MG63 (cell line): ENCODE measurements around the gene PXYLP1. TPM values are rescaled to one million over a fixed set of nuclear protein-coding genes. Genes with fewer than 3 reads are reported as not detected.
"Not testable (repeated sequence)": the region's sequence is repeated elsewhere in the genome, so short reads cannot be mapped to it uniquely, and the experiment has no call there.

Experiments used
- DNase-seq: peaks from one replicate; pipeline ENCODE4 v3.0.0-alpha.2; 2020
- H3K27me3 ChIP-seq: fragments of 250-450 bp; sonication (Bioruptor Pico); 2 replicates; pipeline ENCODE4 v1.5.1; 2020; ENCODE audit warnings: mild to moderate bottlenecking, moderate library complexity
- H3K36me3 ChIP-seq: fragments of 250-450 bp; sonication (Bioruptor Pico); 2 replicates; pipeline ENCODE4 v1.5.1; 2020; ENCODE audit warnings: mild to moderate bottlenecking, moderate library complexity
- H3K4me3 ChIP-seq: fragments of 250-450 bp; sonication (Bioruptor Pico); 2 replicates; pipeline ENCODE4 v1.5.1; 2020; ENCODE audit warnings: mild to moderate bottlenecking, moderate library complexity
- H3K9me3 ChIP-seq: fragments of 250-450 bp; sonication (Bioruptor Pico); 2 replicates; pipeline ENCODE4 v1.5.1; 2020; ENCODE audit warnings: mild to moderate bottlenecking, moderate library complexity
- total RNA-seq: library from RNA; depleted of rRNA; stranded (reverse); fragments of >200 nt; shearing (Covaris generic); gene quantifications from 2 replicates; pipeline ENCODE4 v1.2.3, GENCODE V29; 2014; ENCODE audit warnings: low replicate concordance; rRNA removed

Gene PXYLP1
- 39.1 and 40.5 TPM in 2 replicates for total RNA-seq

GRCh38 chr3:141231101-141231951 is at the start of gene PXYLP1:
PXYLP1 (plus strand) TSS chr3:141231825; CDS start chr3:141260176, 28,351 bp downstream.
- DNase-seq, result peak; percentile 96
- H3K4me3 ChIP-seq, result peak within 1 kb of the TSS; percentile 73
- no peaks in the 10 kb centered on the region for H3K27me3 ChIP-seq
- H3K9me3 ChIP-seq, result no peaks in the 10 kb centered on the region
- peaks cover 15% of the 10 kb centered on the region for H3K36me3 ChIP-seq

DNA sequence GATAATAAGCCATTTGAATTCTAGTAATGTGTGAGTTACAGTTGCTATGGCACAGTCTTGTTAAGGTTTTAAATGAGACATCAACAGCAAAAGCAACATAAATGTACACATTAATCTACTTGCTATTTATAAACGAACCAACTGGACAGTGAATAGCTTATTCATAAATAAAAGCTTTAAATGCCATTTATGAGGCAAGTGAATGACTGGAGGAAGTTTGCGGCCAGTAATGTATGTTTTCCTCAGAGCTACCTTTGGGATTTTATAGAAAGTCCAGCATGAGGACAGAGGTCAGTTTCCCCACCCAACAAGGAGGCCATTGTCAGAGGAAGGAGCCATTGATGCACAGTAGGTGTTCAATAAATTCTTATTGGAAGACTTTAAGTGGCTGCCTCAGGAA is 48.0 kb upstream of the PXYLP1 start:
- peaks cover 10% of the 10 kb centered on the region for H3K27me3 ChIP-seq
- no peak for DNase-seq

GRCh38 chr3:141184430-141184829 is 47.2 kb upstream of the PXYLP1 start:
- Histone ChIP-seq H3K36me3 (no peaks in the 10 kb centered on the region), H3K4me3 (no peak overlapping the region), H3K9me3 (0 out of 2 replicates have a peak, but pooled peaks cover 3% of the 10 kb centered on the region), H3K27me3 (peaks cover 10% of the 10 kb centered on the region)
- DNase-seq, result no peak

More for the DNA sequence above, 48.0 kb upstream of the PXYLP1 start:
- H3K4me3 ChIP-seq, result no peak overlapping the region
- H3K36me3 ChIP-seq, result no peaks in the 10 kb centered on the region
- H3K9me3 ChIP-seq, result 0 out of 2 replicates have a peak, but pooled peaks cover 3% of the 10 kb centered on the region

DNA sequence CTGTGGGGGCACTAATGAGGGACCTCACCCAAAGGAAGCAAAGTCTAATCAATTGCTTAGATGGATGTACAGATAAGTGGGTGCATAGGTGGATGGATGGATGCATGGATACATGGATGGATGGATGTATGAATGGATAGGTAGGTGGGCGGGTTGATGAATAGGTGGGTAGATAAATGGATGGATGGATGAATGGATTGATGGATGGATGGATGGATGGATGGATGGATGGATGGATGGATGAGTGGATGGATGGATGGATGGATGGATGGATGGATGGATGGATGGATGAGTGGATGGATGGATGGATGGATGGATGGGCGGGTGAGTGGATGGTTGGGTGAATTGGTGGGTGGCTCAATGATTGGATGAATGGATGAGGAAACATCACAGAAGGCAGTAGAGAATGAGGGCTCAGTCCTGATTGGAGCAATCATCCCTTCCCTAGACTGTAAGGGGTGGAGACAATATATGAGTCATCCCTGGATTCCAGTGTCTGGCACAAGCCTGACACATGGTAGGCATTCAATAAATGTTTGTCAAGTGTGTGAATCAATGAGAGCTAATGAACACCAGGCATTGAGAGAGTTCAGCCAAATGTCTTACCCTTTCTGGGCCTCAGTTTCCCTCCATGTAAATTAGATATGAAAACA is 40.4 kb upstream of the PXYLP1 start:
- DNase-seq, result no peak
- Histone ChIP-seq H3K4me3 (no peak overlapping the region), H3K27me3 (peaks cover 17% of the 10 kb centered on the region), H3K36me3 (no peaks in the 10 kb centered on the region), H3K9me3 (no peaks in the 10 kb centered on the region)

DNA sequence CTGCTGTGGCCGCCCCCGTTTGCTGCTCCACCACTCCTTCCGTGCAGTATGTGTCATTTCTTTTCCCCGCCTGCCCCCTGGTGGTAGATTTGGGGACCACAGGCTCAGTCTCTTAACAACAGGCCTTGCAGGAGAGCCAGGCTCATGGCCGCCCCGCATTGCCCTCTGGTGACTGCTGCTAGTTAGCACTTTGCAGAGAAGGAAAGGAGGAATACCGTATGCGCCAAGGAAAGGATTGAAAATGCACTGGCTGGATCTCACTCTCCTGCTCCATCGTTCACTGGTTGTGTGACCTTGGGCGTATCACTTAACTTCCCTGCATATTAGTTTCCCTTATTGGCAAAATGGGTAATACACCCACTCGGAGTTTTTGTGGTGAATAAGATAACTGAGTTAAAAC is 39.3 kb upstream of the PXYLP1 start:
- no peaks in the 10 kb centered on the region for H3K36me3 ChIP-seq
- peaks cover 23% of the 10 kb centered on the region for H3K27me3 ChIP-seq
- H3K9me3 ChIP-seq, result no peaks in the 10 kb centered on the region
- DNase-seq, result peak; percentile 91
- no peak overlapping the region for H3K4me3 ChIP-seq

DNA sequence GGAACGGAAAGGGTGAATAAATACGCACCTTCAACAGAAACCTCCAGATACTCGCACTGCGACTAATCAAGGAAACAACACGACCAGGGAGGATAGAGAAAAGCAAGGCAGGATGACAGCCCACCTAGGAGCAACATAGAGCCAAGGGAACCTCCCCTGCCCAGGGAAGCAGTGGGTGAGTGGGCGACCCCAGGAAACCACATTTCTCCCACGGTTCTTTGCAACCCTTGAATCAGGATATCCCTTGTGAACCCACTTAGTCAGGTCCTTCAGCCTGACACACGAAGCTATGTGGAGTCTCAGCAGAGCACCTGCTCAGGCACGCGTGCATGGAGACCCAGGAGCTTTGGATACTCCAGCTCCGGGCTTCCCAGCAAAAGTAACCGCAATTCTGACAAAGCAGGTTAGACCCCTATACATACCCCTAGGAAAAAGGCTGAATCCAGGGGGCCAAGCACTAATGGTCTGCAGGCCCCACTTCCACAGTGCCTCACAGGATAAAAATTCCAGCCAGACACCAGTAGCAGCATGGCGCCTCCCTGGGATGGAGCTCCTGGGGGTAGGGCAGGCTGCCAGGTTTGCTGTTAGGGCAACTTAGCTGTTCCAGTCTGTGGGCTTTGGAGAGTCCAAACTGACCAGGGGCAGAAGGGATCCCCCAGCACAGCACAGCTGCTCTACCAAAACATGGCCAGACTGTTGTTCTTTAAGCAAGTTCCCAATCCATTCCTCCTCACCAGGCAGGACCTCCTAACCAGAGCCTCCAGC is 38.4 kb upstream of the PXYLP1 start:
- no peaks in the 10 kb centered on the region for H3K36me3 ChIP-seq
- H3K9me3 ChIP-seq, result no peaks in the 10 kb centered on the region
- no peak overlapping the region for H3K4me3 ChIP-seq
- peaks cover 26% of the 10 kb centered on the region for H3K27me3 ChIP-seq
- no peak for DNase-seq

- Histone ChIP-seq H3K36me3 (no peaks in the 10 kb centered on the region), H3K9me3 (no peaks in the 10 kb centered on the region), H3K4me3 (no peak overlapping the region), H3K27me3 (peaks cover 32% of the 10 kb centered on the region)
- DNase-seq, result no peak
Measured at GRCh38 chr3:141201122-141201521, 30.5 kb upstream of the PXYLP1 start.

- Histone ChIP-seq H3K36me3 (no peaks in the 10 kb centered on the region), H3K4me3 (no peak overlapping the region)
Measured at GRCh38 chr3:141202682-141203081, 28.9 kb upstream of the PXYLP1 start.

GRCh38 chr3:141203866-141204265 is 27.8 kb upstream of the PXYLP1 start:
- Histone ChIP-seq H3K36me3 (no peaks in the 10 kb centered on the region), H3K27me3 (peaks cover 11% of the 10 kb centered on the region), H3K9me3 (no peaks in the 10 kb centered on the region), H3K4me3 (no peak overlapping the region)
- no peak for DNase-seq

More at GRCh38 chr3:141202682-141203081, 28.9 kb upstream of the PXYLP1 start:
- DNase-seq, result no peak
- no peaks in the 10 kb centered on the region for H3K9me3 ChIP-seq
- peaks cover 16% of the 10 kb centered on the region for H3K27me3 ChIP-seq

GRCh38 chr3:141204343-141204742 is 27.3 kb upstream of the PXYLP1 start:
- peaks cover 6% of the 10 kb centered on the region; the same call in 1 of the 2 replicates for H3K27me3 ChIP-seq
- no peaks in the 10 kb centered on the region for H3K36me3 ChIP-seq
- no peaks in the 10 kb centered on the region for H3K9me3 ChIP-seq
- no peak for DNase-seq
- H3K4me3 ChIP-seq, result no peak overlapping the region

DNA sequence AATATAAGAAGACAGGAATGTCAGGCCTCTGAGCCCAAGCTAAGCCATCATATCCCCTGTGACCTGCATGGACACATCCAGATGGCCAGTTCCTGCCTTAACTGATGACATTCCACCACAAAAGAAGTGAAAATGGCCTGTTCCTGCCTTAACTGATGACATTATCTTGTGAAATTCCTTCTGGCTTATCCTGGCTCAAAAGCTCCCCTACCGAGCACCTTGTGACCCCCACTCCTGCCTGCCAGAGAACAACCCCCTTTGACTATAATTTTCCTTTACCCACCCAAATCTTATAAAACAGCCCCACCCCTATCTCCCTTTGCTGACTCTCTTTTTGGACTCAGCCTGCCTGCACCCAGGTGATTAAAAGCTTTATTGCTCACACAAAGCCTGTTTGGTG is 20.3 kb upstream of the PXYLP1 start:
- not testable (repeated sequence) for H3K4me3 ChIP-seq, DNase-seq, H3K27me3 ChIP-seq, H3K36me3 ChIP-seq
- H3K9me3 ChIP-seq, result peaks cover 10% of the 10 kb centered on the region

- no peaks in the 10 kb centered on the region for H3K36me3 ChIP-seq
- no peak for DNase-seq
- H3K9me3 ChIP-seq, result peaks cover 10% of the 10 kb centered on the region
- H3K27me3 ChIP-seq, result no peaks in the 10 kb centered on the region
- H3K4me3 ChIP-seq, result no peak overlapping the region
Measured at GRCh38 chr3:141212101-141212500, 19.5 kb upstream of the PXYLP1 start.

- Histone ChIP-seq H3K4me3 (no peak overlapping the region), H3K36me3 (no peaks in the 10 kb centered on the region), H3K27me3 (no peaks in the 10 kb centered on the region), H3K9me3 (peaks cover 10% of the 10 kb centered on the region)
- DNase-seq, result no peak
Measured at GRCh38 chr3:141212555-141212954, 19.1 kb upstream of the PXYLP1 start.

GRCh38 chr3:141216975-141217374 is 14.7 kb upstream of the PXYLP1 start:
- Histone ChIP-seq H3K4me3 (no peak overlapping the region), H3K9me3 (peaks cover 10% of the 10 kb centered on the region), H3K27me3 (no peaks in the 10 kb centered on the region; the same call in 1 of the 2 replicates), H3K36me3 (no peaks in the 10 kb centered on the region)
- no peak for DNase-seq

GRCh38 chr3:141217389-141217788 is 14.2 kb upstream of the PXYLP1 start:
- H3K27me3 ChIP-seq, result no peaks in the 10 kb centered on the region; the same call in 1 of the 2 replicates
- DNase-seq, result no peak
- peaks cover 9% of the 10 kb centered on the region for H3K9me3 ChIP-seq
- no peak overlapping the region for H3K4me3 ChIP-seq
- no peaks in the 10 kb centered on the region for H3K36me3 ChIP-seq

DNA sequence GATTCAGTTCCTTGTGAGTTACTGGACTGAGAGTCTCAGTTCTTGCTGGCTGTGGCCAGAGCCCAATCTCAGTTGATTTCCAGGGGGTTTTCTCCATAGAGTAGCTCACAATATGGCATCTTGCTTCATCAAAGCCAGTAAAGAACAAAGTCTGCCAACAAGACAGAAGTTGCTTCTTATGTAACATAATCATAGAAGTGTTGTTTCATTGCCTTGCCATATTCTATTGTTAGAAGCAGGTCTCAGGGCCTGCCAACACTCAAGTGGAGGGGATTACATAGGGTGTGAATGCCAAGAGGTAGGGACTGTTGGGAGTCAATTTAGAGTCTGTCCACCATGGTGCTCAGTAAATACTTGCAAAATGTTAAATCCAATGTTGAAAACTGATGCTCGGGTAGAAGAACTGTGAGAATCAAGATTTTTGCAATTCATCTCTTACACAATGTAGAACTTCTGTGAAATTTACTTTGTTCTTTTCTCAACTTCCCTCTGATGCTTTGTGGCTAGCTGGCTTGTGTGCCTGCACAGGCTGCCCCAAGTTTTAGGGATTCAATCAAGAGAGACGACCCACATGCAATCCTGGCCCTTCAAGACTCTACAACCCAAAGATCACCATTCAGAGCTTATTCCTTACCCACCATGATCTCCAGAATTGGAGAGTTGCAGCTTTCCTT is 13.3 kb upstream of the PXYLP1 start:
- no peaks in the 10 kb centered on the region for H3K36me3 ChIP-seq
- no peaks in the 10 kb centered on the region; the same call in 1 of the 2 replicates for H3K27me3 ChIP-seq
- DNase-seq, result no peak
- peaks cover 2% of the 10 kb centered on the region for H3K9me3 ChIP-seq
- no peak overlapping the region for H3K4me3 ChIP-seq
